Fibroblast of lung (primary cell): ENCODE data around the gene TSEN2.

Experiments used
- EZH2 ChIP-seq: IDR thresholded peaks from 2 replicates; pipeline ENCODE4 v1.5.1; 2012; ENCODE audit warnings: low read length, control low read depth, mild to moderate bottlenecking; ENCODE audit errors: missing control alignments
- TF ChIP-seq, protein P1 (sequence below), 2 donors: IDR thresholded peaks in 1 of 2; conservative IDR thresholded peaks in 1 of 2; 1 replicate in 1 of 2; 2 replicates in 1 of 2; pipeline ENCODE4 v1.5.1; 2011 to 2012; ENCODE audit warnings: low read length in 2 of 2, control low read depth in 1 of 2, inconsistent platforms in 1 of 2, low read depth in 1 of 2, mild to moderate bottlenecking in 1 of 2

DNA sequence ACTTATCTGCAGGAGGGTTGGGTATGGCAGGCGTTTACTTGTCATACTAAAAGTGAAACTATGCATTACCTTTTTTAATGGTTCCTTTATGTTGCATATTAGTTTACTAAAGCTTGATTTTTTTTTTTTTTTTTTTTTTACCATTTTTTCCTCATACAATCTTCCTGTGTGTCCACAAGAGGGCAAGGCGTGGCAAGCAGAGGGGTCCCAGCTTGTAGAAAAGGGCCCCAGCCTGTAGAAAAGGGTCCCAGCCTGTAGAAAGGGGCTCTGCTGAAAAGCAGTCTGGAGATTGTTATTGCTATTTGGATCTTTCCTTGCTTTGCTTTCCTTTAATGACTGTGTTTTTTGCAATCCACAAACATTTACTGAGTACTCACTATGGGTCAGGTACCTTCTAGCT is 94.5 kb downstream of the TSEN2 start:
- TF ChIP-seq, protein P1, sequence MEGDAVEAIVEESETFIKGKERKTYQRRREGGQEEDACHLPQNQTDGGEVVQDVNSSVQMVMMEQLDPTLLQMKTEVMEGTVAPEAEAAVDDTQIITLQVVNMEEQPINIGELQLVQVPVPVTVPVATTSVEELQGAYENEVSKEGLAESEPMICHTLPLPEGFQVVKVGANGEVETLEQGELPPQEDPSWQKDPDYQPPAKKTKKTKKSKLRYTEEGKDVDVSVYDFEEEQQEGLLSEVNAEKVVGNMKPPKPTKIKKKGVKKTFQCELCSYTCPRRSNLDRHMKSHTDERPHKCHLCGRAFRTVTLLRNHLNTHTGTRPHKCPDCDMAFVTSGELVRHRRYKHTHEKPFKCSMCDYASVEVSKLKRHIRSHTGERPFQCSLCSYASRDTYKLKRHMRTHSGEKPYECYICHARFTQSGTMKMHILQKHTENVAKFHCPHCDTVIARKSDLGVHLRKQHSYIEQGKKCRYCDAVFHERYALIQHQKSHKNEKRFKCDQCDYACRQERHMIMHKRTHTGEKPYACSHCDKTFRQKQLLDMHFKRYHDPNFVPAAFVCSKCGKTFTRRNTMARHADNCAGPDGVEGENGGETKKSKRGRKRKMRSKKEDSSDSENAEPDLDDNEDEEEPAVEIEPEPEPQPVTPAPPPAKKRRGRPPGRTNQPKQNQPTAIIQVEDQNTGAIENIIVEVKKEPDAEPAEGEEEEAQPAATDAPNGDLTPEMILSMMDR (conservative IDR thresholded peaks at IDR 0.05 in 1 of 2, IDR thresholded peaks at IDR 0.05 in 1 of 2; ENCODE audit: low read depth in 1 of 2, low read length in 2 of 2), result peak; percentile 5 to 18
- TF ChIP-seq EZH2, result no peak
